BJ (cell line): ENCODE results near the gene VWF. TPM values are rescaled to one million over a fixed set of nuclear protein-coding genes. Genes with fewer than 3 reads are reported as not detected.
"Not testable (repeated sequence)": the region's sequence is repeated elsewhere in the genome, so short reads cannot be mapped to it uniquely, and the experiment has no call there.

Source experiments
- CTCF ChIA-PET: fragments of 350-600 bp; formaldehyde crosslinking; extraction: SDS; loops from one replicate; lab custom pipeline; 2021; ENCODE audit warnings: antibody characterized with exemption, inconsistent platforms; lab: Yijun Ruan, JAX
- POLR2A ChIA-PET: fragments of 300-600 bp; sonication (Branson Sonifier 250); formaldehyde crosslinking; extraction: SDS; loops from one replicate; lab custom pipeline; 2021; ENCODE audit warnings: antibody characterized with exemption; lab: Charles Lee
- DNase-seq: peaks from one replicate; pipeline ENCODE4 v3.0.0-alpha.2; 2011; ENCODE audit warnings: low read depth
- H3K27me3 ChIP-seq: 2 replicates; pipeline ENCODE4 v1.6.0; 2011; ENCODE audit warnings: low read length; ENCODE audit not compliant: control insufficient read depth, insufficient read depth
- H3K36me3 ChIP-seq: 2 replicates; pipeline ENCODE4 v1.5.1; 2011; ENCODE audit warnings: low read length; ENCODE audit not compliant: control insufficient read depth, insufficient read depth
- H3K4me3 ChIP-seq: 2 replicates; pipeline ENCODE4 v1.5.1; 2011; ENCODE audit warnings: low read depth, mild to moderate bottlenecking, control low read depth, low read length
- CTCF ChIP-seq: IDR thresholded peaks from 2 replicates; pipeline ENCODE4 v1.5.1; 2011; ENCODE audit warnings: low read depth, mild to moderate bottlenecking, control low read depth, inconsistent platforms, low read length, moderate library complexity; ENCODE audit not compliant: insufficient read depth
- polyA plus RNA-seq: library from polyadenylated mRNA; depleted of rRNA; stranded (reverse); fragments of >200 nt; gene quantifications from 2 replicates; pipeline ENCODE4 v1.2.3, GENCODE V29; 2011

Gene VWF
- polyA plus RNA-seq, 1 experiment = 0.06 TPM

DNA sequence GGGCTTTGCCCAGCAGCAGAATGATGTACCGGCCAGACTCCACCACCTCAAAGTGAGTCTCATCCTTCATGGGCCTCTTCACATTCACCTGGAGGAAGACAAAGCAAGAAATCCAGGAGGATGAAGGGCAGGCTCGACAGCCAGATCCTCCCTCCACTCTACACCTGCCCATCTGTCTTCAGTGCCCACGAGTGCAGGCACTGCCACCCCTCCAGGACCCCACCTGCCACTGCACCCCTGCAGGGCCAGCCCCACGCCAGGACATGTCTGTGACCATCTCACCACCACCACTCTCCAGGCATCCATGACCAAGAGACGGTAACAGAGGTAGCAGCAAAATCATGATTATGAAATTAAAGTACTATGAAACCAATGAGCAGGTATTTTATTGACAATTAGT, 95.1 kb downstream of the VWF start:
- TF ChIP-seq CTCF = no peak
- H3K27me3 ChIP-seq = peaks cover 4% of the 10 kb centered on the region; the same call in 1 of the 2 replicates
- DNase-seq = no peak
- H3K36me3 ChIP-seq = no peaks in the 10 kb centered on the region
- POLR2A ChIA-PET = no interaction called here
- CTCF ChIA-PET = interaction anchor here (0.7 to 1.4 kb wide), 2 partner anchors 41 to 600 kb away, joined by 3 to 6 read pairs; no protein-coding TSS in a partner anchor
- H3K4me3 ChIP-seq = no peak overlapping the region

- no peak overlapping the region for H3K4me3 ChIP-seq
- POLR2A ChIA-PET = no interaction called here
- H3K36me3 ChIP-seq = no peaks in the 10 kb centered on the region
- DNase-seq = no peak
- TF ChIP-seq CTCF = no peak
- 0 out of 2 replicates have a peak, but pooled peaks cover 2% of the 10 kb centered on the region for H3K27me3 ChIP-seq
- CTCF ChIA-PET = interaction anchor here (0.9 kb wide), 1 partner anchor 11 kb away, joined by 3 read pairs; no protein-coding TSS in a partner anchor
These were observed 97.5 kb downstream of the VWF start for GRCh38 chr12:6026998-6027397.

DNA sequence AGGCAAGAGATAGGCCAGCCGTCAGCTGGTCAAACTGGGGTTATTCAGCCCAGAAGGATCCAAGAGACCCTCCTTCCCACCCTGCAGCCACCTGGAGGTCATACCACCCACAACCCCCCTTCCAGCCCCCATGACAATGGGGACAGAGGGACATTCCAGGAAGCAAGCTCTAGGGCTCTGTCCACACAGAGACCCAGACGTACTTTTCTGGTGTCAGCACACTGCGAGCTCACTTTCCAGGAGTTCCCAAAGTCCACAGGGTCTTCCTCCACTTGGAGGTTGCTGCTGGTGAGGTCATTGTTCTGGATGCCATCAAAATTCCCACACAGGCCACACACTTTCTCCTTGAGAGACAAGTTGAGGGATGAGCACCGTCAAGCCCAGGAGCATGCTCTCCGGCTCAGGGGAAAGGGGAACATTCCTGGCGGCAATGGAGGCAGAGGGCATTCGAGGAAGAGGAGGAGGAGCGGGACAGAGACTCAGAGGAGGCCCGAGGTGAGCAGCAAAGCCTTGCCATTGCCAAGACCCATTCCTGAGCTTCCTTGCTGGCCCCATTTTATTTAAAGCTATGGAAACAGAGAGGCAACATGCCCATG, 98.7 kb downstream of the VWF start:
- H3K27me3 ChIP-seq, POLR2A ChIA-PET, CTCF ChIA-PET, H3K4me3 ChIP-seq, DNase-seq, H3K36me3 ChIP-seq: not testable (repeated sequence)

GRCh38 chr12:6024066-6024465, 100.4 kb downstream of the VWF start:
- POLR2A ChIA-PET, H3K4me3 ChIP-seq, H3K36me3 ChIP-seq, H3K27me3 ChIP-seq, DNase-seq, CTCF ChIA-PET: not testable (repeated sequence)

- no peak for TF ChIP-seq CTCF
- ChIA-PET POLR2A (no interaction called here), CTCF (interaction anchor here (2.0 kb wide), 1 partner anchor 32 kb away, joined by 6 read pairs; no protein-coding TSS in a partner anchor)
- Histone ChIP-seq H3K4me3 (no peak overlapping the region), H3K27me3 (no peaks in the 10 kb centered on the region), H3K36me3 (no peaks in the 10 kb centered on the region)
- no peak for DNase-seq
These were observed 103.5 kb downstream of the VWF start for GRCh38 chr12:6020930-6021329.

DNA sequence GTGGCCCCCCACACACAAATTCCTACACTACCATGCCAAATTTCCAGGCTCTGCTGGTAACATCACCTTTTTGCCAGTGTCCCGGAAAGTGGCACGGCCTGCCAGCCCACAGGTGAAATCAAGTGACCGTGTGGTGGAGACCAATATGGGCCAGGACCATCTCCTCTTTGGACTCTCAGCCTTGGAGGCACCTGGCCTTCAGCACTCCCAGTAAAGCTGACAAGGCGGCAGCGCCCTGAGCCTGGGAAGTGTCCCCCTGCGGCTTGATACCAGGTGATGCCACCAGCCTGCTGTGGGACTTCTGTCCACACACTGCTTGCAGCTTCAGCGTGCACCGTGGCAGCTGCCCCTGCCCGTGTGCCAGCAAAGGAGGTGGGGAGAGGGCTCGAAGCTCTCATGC, 104.0 kb downstream of the VWF start:
- H3K36me3 ChIP-seq, POLR2A ChIA-PET, H3K4me3 ChIP-seq, H3K27me3 ChIP-seq, DNase-seq: not testable (repeated sequence)
- CTCF ChIA-PET = interaction anchor here (2.0 kb wide), 1 partner anchor 32 kb away, joined by 6 read pairs; no protein-coding TSS in a partner anchor

- H3K36me3 ChIP-seq, CTCF ChIA-PET, H3K27me3 ChIP-seq, H3K4me3 ChIP-seq, POLR2A ChIA-PET, DNase-seq: not testable (repeated sequence)
These were observed 105.2 kb downstream of the VWF start for GRCh38 chr12:6019256-6019655.
